Right lobe of liver (tissue), 4 donors: ENCODE measurements around the gene SERPINI1.

Experiments used
- POLR2A ChIP-seq: fragments of 450-650 bp; IDR thresholded peaks from one replicate; pipeline ENCODE4 v1.6.1; 2017; ENCODE audit warnings: antibody characterized with exemption, mild to moderate bottlenecking
- TF ChIP-seq, protein P1 (sequence below), 4 donors: fragments of 200-600 bp in 3 of 4; fragments of 450-650 bp in 1 of 4; IDR thresholded peaks; one replicate each; pipeline versions ENCODE4 v1.5.1 to v1.8.0; 2016 to 2022; ENCODE audit warnings: antibody characterized with exemption in 4 of 4, mild to moderate bottlenecking in 2 of 4
- donor health status: DM: no; HTN: no; CAD: no.
- donor health status: DM: no; HTN: no; CAD: no.
- donor health status: DM: no; HTN: yes; CAD: no.

DNA sequence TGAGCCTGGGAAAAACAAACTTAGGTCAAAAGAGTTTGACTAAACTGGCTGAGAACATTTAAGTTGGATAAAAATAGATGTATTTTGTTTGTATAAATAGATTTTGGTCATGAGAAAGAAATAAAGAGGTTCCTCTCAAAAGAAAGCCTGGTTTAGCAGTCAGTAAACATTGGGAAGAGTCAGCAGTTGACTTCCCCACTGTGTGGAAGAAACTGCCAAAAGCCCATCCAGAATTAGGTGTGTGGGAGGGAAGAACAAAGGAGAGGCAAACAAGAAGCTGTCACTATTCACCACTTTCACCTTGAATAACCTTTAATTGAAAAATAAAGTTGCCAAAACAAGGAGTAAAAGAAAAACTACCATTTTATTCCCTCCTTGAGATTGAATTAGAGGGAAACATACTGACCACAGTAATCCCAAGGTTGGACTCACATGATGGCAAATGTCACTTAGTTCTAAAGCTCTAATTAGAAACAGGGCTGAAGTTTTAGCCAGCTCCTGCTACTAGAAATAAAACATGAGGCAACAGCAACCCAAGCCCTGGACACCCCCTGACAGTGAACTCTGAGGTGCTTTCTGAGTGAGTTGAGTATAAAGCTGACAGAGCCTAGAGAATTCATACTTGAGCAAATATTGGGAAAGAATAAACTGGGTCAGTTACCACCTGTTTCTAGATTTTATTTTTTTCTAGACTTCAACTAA lies 139.3 kb downstream of the SERPINI1 start:
- TF ChIP-seq, protein P1, sequence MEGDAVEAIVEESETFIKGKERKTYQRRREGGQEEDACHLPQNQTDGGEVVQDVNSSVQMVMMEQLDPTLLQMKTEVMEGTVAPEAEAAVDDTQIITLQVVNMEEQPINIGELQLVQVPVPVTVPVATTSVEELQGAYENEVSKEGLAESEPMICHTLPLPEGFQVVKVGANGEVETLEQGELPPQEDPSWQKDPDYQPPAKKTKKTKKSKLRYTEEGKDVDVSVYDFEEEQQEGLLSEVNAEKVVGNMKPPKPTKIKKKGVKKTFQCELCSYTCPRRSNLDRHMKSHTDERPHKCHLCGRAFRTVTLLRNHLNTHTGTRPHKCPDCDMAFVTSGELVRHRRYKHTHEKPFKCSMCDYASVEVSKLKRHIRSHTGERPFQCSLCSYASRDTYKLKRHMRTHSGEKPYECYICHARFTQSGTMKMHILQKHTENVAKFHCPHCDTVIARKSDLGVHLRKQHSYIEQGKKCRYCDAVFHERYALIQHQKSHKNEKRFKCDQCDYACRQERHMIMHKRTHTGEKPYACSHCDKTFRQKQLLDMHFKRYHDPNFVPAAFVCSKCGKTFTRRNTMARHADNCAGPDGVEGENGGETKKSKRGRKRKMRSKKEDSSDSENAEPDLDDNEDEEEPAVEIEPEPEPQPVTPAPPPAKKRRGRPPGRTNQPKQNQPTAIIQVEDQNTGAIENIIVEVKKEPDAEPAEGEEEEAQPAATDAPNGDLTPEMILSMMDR (IDR thresholded peaks at IDR 0.05) = no peak
- TF ChIP-seq POLR2A = no peak
